NCI-H69 (cell line): ENCODE measurements around the gene MYO1D.
A peak's percentile ranks its signal among the peaks of the same experiment; 100 is the strongest.

Experiments used
- DNase-seq: peaks from one replicate; lab custom pipeline; 2025; lab: John Stamatoyannopoulos, UW

MYO1D gene

DNA sequence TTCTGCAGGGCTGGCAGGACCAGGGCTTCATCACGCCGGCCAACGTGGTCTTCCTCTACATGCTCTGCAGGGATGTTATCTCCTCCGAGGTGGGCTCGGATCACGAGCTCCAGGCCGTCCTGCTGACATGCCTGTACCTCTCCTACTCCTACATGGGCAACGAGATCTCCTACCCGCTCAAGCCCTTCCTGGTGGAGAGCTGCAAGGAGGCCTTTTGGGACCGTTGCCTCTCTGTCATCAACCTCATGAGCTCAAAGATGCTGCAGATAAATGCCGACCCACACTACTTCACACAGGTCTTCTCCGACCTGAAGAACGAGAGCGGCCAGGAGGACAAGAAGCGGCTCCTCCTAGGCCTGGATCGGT, 388.8 kb downstream of the MYO1D start:
- peak; percentile 46 for DNase-seq

DNA sequence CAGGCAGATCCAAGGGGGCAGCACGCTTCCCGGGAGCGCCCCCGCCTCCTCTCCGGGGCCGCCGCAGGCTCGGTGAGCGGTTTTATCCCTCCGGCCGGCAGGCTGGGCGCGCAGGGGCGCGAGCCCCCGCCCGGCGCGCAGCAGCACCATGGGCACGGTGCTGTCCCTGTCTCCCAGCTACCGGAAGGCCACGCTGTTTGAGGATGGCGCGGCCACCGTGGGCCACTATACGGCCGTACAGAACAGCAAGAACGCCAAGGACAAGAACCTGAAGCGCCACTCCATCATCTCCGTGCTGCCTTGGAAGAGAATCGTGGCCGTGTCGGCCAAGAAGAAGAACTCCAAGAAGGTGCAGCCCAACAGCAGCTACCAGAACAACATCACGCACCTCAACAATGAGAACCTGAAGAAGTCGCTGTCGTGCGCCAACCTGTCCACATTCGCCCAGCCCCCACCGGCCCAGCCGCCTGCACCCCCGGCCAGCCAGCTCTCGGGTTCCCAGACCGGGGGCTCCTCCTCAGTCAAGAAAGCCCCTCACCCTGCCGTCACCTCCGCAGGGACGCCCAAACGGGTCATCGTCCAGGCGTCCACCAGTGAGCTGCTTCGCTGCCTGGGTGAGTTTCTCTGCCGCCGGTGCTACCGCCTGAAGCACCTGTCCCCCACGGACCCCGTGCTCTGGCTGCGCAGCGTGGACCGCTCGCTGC, 389.3 kb downstream of the MYO1D start:
- DNase-seq, result peak; percentile 74

DNA sequence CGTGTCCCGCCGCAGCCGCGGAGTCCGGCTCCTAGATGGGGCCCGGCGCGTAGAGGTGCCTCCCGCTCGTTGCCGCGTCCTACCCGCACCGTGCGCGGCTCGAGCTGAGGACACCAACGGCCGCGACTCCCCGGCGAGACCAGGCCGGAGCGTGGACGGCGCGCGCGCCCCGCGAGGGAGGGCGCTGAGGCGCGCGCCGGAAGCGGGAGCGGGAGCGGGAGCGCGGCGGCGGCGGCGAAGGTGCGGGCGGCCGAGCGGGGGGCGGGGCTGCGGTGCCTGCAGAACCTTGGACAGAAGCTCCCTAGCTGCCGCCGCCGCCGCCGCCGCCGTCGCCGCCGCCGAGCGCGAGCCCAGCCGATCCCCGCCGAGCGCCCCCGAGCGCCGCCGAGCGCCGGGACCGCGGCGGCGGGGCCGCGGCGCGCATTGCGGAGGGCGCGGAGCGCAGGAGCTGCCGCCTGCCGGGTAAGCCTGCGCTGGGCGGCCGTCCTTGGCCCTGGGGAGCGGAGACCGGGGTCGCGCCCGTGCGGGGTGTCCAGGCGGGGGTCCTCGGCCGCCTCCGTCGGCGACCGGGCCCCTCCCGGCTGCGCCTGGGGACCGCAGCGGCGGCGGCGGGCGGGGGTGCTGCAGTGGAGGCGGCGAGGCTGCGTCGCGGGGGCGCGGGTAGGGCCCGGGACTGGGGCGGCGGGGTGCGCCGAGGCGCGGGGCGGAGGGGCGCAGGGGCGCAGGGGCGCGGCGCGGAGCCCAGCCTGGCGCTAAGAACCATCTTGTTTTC, 390.0 kb downstream of the MYO1D start, which contains the start of gene CDK5R1:
CDK5R1 (plus strand) TSS at position 293 of the 772 bp plus-strand sequence. CDS start 628 bp downstream, outside the sequence.
- peak; percentile 95 for DNase-seq

DNA sequence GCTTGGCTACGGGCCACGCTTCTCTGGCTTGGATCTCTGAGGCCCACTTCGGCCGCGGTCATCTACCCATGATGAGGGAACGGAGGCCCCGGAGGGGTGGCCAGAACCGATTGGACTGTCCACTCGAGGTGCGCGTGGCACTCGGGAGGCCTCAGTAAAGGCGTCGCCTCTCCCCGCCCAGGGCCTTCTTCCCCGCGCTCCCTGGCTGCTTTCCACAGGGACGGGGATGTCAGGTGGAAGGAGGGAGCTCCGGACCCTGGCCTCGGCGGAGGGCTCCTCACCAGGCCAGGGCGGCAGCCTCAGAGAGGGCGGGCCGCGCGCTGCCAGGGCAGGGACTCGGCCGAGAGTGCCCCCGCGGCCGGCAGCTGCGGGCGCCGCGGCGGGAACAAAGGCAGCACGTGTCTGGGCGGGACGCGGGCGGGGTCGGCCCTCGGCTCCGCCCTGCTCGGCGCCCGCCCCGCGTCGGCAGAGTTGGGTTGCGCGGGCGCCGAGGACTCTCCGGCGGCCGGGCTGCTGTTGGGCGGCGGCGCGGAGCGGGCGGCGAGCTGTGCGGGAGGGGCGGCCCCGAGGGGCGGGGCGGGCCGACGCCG, 390.7 kb downstream of the MYO1D start:
- peak; percentile 98 for DNase-seq

DNA sequence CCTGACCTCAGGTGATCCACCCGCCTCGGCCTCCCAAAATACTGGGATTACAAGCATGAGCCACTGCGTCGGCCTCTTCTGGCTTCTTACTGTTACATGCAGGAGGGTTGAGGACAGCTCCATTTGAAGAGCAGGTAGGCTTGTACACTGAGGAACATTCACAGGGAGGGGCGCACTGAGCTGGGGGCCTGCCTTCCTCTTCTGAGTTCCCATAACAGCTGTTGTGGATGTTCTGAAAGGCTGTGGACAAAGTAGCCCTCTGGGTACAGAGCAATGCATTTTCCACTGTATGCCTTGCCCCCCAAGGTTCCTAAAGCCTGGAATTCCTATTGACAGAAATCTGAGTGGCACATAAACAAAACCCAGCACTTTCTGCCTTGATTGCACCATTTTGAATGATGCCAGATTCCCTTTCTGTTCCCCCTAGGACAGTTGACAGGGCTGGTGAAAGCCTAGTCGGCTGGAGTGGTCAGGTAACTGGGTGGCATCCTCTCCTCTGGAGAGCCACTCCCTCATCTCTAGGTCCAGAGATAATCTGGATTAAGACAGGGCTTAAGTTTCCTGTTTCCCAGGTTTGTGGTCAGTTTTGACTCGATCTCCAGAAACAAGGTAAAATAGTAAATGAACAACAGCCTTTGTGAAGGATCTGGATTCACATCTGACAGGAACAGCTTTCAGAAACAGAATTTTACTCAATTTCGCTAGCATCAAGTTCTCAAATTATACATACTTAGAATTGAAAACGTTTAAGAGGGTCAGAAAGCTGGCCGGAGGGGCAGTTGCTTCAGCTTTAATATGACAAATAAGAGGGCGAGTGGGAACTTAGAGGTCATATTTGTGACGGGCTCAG, 391.4 kb downstream of the MYO1D start:
- DNase-seq, result peak; percentile 60

DNA sequence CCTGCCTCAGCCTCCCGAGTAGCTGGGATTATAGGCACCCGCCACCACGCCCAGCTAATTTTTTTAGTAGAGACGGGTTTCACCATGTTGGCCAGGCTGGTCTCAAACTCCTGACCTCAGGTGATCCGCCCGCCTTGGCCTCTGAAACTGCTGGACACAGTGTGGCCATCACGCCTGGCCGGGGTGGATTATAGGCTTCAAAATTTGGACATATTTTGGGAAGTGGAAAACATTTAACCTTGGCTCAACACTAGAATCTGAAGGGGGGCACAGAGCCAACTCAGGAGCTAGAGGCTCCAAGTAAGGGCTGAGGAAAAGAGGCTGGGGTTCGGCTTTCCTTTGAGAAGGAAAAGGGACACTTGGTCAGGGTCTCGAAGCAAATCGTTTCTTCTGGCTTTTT, 392.3 kb downstream of the MYO1D start:
- DNase-seq, result peak; percentile 7

DNA sequence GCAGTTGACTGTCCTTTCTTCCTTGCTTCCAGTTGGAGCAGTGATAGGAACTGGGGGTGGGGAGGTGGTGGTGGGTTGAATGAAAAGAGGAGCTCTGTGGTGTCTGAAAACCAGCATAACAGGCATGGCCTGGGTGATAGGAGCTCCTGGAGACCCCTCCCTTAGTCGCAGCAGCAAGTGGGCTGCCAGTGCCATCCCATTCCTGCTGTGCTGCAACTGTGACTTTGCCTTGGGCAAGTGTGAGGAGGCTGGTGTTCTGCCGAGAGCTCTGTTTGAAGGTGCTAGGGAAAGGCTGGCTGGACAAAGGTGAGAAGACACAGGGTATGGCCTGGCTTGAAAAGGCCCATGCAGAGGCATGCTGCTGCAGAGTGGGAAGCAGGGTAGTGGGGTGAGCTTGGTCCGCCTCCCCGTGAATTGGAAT, 392.9 kb downstream of the MYO1D start:
- DNase-seq, result peak; percentile 72

DNA sequence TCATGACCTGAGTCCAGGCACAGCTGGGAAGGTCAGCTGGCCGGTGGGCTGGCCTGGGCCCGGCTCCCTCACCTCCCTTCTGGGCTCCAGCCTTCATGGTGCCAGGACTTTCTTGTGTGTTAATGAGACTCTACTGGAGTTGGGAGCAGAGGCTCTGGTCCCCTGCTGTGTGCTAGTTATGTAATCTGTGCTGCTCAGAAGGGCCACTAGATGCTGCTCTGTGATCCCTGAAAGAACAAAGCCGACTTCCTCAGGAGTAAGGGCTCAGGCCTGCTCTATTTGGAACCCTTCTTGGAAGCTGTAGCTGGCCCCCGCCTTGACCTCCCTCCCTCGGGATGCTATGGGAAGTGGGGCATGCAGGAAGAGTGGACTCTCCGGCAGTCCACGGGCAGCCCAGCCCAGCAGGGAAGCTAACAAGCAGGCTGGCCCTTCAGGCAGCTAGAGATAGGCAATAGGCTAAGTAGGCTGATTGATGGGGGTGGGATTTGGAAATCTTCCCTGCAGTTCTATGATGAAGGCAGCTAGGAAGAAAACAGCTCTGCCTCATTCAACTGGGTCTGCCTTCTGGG, 393.4 kb downstream of the MYO1D start:
- peak; percentile 95 for DNase-seq

DNA sequence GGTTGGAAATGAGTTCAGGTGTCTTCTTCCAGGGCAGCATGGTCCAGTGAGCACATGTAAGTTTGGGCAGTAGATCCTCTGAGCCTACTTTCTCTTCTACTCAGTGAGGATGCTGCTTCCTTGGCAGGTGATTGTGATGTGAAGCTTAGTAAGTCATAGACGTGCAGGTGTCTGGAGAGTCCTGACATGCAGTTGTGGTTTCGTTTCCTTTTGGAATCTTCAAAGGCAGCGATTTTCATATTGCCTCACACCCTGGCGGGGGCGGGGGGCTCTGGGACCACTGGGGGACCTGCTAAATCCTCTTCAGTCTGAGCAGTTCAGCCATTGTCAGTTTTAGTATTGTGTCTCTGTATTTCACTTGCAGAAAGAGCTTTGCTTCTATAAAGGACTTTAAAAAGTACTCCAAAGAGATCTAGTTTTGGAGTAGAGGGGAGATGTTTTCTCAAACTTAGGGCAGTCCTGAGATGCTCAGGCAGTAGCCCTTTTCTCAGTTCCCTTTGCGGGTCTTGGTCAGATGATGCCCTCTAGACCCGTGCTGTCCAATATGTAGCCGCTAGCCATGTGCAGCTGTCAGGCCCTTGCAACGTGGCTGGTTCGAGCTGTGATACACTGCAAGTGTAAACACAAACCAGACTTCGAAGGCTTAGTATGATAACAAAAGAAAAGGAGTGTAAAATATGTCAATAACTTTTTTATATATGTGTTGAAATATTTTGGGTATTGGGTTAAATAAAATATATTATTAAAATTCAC, 394.2 kb downstream of the MYO1D start:
- DNase-seq, result no peak

DNA sequence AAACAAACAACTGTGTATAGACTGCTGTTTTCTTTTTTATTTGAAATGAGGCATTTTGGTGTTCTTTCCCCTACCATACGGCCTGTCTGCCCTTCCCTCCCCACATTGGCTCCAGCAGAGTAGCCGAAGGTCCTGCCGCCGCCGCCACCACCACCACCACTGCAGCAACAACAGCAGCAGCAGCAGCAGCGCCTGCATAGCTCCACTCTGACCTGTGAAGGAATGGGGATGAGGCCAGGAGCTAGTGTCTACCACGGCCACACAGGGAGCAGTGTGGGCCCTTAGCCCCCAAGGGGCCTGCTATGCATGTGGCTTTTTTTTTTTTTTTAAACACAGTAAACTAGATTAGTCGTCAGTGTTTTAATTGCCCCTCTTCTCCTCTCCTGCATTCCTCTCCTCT, 395.7 kb downstream of the MYO1D start:
- DNase-seq, result no peak

DNA sequence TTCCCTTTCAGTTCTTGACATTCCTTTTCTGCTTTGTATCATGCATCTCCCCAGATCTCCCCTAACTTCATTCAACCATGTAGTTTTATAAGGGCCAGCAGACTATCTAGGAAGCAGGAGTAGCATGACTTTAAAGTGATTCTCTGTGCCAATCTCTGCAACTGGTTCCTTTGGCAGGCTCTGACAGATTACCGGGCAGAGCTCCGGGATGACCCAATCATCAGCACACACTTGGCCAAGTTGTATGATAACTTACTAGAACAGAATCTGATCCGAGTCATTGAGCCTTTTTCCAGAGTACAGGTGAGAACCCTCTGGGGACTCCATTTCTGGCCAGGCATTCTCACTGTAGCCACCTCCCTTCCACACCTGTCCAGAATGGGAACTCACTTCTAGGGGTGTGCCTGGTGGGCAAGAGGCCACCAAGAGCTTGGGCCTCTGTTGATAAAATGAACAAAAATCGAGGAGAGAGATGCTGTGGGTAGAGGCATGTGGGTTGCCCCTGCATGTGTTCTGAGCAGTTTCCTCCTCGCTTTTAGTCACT, 397.8 kb downstream of the MYO1D start:
- no peak for DNase-seq

DNA sequence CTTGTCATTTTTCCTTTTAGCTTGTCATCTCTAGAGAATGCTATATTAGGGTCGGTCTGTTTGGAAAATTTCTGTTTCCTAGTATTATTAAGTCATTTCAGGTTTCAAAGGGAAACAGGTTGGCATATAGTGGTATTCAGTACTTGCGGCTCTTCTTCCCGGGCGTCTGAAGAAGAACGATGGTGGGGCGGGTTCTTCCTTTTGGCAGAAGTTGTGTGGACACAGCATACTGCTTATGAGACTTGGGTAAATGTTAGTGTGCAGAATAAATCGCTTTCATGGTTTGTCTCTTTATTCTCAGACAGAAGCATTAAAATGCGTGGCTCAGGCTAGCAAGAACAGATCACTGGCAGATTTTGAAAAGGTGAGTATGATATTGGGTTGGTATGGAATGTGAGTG, 399.7 kb downstream of the MYO1D start:
- DNase-seq, result no peak

DNA sequence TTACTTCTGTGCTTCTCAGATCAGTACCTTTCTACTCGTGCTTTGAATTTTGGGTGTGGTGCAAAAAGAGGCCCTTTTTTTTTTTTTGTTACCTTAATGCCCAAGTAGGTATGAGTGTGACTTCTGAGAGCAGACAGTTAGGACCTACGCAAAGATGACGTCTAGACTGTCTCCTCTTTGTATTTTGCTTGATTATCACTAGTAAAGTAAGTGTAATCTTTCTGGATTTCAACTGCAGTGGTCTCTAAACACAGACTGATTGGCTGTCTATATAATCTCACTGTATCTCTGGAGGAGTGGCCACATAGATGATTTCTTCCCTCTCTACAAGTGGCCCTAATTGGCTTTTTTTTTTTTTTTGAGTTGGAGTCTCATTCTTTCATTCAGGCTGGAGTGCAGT, 401.7 kb downstream of the MYO1D start:
- no peak for DNase-seq

DNA sequence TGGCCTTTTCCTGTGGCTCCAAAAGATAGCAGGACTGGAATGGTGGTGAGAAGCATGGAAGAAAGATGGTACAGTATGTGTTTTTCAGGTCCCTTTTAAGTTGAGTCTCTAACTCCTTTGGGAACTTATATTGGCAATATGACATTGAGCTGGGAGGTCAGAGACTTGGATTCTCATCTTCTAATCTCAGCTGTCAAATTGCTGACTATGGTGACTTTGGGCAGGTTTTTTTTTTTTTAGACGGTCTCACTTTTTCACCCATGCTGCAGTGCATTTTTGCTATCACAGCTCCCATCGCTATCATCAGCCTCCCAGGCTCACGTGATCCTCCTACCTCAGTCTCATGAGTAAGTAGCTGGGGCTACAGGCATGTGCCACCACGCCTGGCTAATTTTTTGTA, 405.3 kb downstream of the MYO1D start:
- DNase-seq, result no peak

DNA sequence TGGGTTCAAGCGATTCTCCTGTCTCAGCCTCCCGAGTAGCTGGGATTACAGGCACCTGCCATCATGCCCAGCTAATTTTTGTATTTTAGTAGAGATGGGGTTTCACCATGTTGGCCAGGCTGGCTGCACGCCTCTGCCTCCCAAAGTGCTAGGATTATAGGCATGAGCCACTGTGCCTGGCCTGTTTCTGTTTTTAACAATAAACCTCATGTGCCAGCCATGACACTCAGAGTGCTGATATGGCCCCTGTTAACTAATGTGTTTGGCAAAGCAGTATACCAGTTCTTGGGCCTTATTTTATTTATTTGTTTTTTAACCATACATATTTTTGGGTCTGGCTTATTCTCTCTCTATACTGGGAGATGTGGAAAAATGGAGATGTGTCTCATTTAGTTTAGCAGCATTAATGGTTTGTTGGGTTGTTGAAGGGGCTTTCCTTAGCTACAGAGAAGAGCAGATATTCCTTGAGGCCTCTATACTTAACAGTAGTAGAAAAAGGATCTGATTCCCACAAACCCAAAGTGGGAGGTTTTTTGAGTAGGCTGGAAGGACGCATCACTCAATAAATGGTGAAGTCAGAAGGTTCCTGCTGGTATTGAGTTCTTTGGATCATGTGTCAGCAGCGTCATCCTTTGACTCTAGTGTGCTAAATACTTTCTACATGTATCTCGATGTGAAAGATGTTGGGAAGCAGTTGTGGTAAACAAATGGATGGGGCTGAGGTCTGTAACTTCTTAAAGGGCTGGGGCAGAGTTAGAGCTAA, 406.3 kb downstream of the MYO1D start:
- no peak for DNase-seq

DNA sequence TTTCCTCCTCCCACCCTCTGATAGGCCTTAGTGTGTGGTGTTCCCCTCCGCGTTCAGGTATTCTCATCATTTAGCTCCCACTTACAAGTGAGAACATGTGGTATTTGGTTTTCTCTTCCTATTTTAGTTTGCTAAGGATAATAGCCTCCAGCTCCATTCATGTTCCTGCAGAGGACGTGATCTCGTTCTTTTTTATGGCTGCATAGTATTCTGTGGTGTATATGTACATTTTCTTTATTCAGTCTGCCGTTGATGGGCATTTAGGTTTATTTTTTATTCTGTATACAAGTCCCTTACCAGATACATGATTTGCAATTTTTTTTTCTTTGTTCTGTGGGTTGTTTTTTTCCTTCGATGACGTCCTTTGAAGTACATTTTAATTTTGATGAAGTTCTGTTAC, 409.0 kb downstream of the MYO1D start:
- no peak for DNase-seq

DNA sequence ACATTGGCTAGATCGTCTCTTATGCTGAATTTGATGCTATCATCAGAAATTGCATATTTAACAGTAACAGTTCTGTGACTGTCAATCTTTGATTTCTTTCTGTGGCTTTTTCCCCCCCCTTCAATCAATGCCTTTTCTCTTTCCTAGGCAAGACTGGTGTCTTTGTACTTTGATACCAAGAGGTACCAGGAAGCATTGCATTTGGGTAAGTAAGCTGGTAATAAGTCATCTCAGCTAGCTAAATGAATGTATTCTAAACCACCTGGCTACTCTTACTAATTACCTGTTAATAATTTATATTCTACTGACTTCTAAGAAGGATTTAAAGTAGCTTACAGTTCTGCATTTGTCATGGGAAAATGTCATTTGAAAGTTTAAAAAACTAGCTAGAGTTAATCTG, 412.6 kb downstream of the MYO1D start:
- DNase-seq, result no peak

DNA sequence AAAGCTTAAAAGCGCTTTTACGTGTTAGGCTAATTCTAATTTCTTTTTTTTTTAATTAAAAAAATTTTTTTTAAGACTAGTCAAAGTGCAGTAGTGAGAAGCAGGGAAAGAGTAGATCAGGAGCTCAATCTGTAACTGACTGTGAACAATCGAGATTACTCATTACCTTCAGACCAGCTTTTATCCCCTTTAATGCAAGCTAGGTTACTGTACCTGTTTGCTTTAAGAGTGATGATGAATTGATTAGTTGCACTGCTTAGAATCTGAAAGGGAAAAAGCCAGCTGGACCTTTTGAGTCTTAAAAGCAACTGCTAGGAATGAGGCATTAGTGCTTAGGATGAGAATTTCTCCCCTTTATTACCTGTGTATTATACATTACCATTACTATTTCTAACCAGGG, 413.6 kb downstream of the MYO1D start:
- no peak for DNase-seq

DNA sequence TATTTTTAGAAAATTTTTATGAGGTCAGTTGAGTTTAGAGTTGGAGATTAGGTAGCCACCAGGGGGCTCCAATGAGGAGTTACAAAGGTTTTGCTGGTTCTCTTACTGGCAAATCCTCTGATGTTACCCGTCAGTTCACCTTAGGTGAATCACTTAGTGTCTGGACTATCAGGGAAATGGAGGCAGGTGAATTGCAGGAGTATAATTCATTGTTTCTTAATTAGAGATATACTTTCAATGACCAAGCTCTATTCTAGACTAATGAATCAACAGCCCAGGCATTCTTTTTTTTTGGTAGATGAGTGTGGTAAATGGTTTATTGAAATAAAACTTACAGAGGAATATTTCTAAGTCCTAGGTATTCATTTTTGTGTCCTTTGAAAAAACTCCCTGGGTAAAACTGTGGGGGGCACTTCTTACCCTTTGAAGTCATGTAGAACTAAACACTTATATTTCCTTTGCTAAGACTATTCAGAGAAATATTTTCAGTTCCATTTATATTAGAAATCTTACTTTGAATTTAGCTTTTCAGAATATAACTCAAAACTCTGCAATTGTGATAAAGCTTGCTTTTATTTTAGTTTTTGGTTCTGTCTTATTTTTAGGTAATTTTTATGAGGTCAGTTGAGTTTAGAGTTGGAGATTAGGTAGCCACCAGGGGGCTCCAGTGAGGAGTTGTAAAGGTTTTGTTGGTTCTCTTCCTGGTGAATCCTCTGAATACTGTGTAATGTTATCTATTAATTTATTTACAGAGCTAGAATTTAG, 414.9 kb downstream of the MYO1D start:
- peak; percentile 75 for DNase-seq
